Loucy (cell line): ENCODE results near the gene APOO.

ENCODE experiments used
- H2AFZ ChIP-seq: fragments of 200-600 bp; sonication (generic); 2 replicates; pipeline ENCODE4 v1.6.0; 2016; ENCODE audit warnings: antibody characterized with exemption, mild to moderate bottlenecking, low read length, moderate library complexity
- H3F3A ChIP-seq: fragments of 200-600 bp; 2 replicates; pipeline ENCODE4 v1.6.0; 2016; ENCODE audit warnings: antibody characterized with exemption, low read depth, mild to moderate bottlenecking
- H3K27me3 ChIP-seq: fragments of 200-600 bp; sonication (generic); 2 replicates; pipeline ENCODE4 v1.6.1; 2014; ENCODE audit warnings: low read length, mild to moderate bottlenecking; ENCODE audit not compliant: insufficient read depth, poor library complexity, severe bottlenecking
- H3K36me3 ChIP-seq: fragments of 200-600 bp; sonication (generic); 2 replicates; pipeline ENCODE4 v1.6.1; 2016; ENCODE audit warnings: low read length; ENCODE audit not compliant: insufficient read depth
- H3K4me1 ChIP-seq: fragments of 200-600 bp; sonication (generic); 2 replicates; pipeline ENCODE4 v1.5.1; 2014; ENCODE audit warnings: low read length, mild to moderate bottlenecking; ENCODE audit not compliant: insufficient read depth, poor library complexity, severe bottlenecking
- H3K4me2 ChIP-seq: fragments of 200-600 bp; sonication (generic); 2 replicates; pipeline ENCODE4 v1.6.0; 2014; ENCODE audit warnings: antibody characterized with exemption, low read length, low read depth, mild to moderate bottlenecking; ENCODE audit not compliant: poor library complexity, severe bottlenecking
- H3K4me3 ChIP-seq: fragments of 200-600 bp; sonication (generic); 2 replicates; pipeline ENCODE4 v1.5.1; 2014; ENCODE audit warnings: low read length, mild to moderate bottlenecking, mixed read lengths; ENCODE audit not compliant: poor library complexity, severe bottlenecking
- H3K79me2 ChIP-seq: fragments of 200-600 bp; sonication (generic); 2 replicates; pipeline ENCODE4 v1.6.1; 2014; ENCODE audit warnings: low read length; ENCODE audit not compliant: insufficient read depth
- H3K9ac ChIP-seq: fragments of 200-600 bp; sonication (generic); 2 replicates; pipeline ENCODE4 v1.6.0; 2014; ENCODE audit warnings: mild to moderate bottlenecking, low read depth, low read length, moderate library complexity; ENCODE audit not compliant: poor library complexity, severe bottlenecking
- H3K9me2 ChIP-seq: fragments of 200-600 bp; sonication (generic); replicated peaks from 2 replicates; pipeline ENCODE4 v1.6.1; 2016; ENCODE audit warnings: low read depth, low read length, mixed read lengths
- H3K9me3 ChIP-seq: fragments of 200-600 bp; sonication (generic); 2 replicates; pipeline ENCODE4 v1.6.1; 2014; ENCODE audit warnings: mild to moderate bottlenecking, antibody characterized with exemption, low read length, low read depth; ENCODE audit not compliant: insufficient read depth
- H4K20me1 ChIP-seq: fragments of 200-600 bp; sonication (generic); 2 replicates; pipeline ENCODE4 v1.6.0; 2014; ENCODE audit warnings: antibody characterized with exemption, low read length, mild to moderate bottlenecking; ENCODE audit not compliant: insufficient read depth, poor library complexity, severe bottlenecking
- CTCF ChIP-seq: fragments of 200-600 bp; sonication (generic); conservative IDR thresholded peaks from 2 replicates; pipeline ENCODE4 v1.5.1; 2014; ENCODE audit warnings: mild to moderate bottlenecking, antibody characterized with exemption, low read length
- EZH2phosphoT487 ChIP-seq: fragments of 200-600 bp; IDR thresholded peaks from 2 replicates; pipeline ENCODE4 v1.6.1; 2018; ENCODE audit warnings: antibody characterized with exemption, mild to moderate bottlenecking, moderate library complexity, borderline replicate concordance

The APOO gene

GRCh38 chrX:23799469-23800065 lies 108.2 kb downstream of the APOO start:
- no peak overlapping the region for H2AFZ ChIP-seq
- no peaks in the 10 kb centered on the region for H3K4me1 ChIP-seq
- H3K9me2 ChIP-seq, result no peaks in the 10 kb centered on the region
- TF ChIP-seq EZH2phosphoT487 (no peak), CTCF (no peak)
- H3K4me2 ChIP-seq, result no peak overlapping the region
- H3K79me2 ChIP-seq, result no peaks in the 10 kb centered on the region
- no peaks in the 10 kb centered on the region for H3K36me3 ChIP-seq
- no peak overlapping the region for H3K9ac ChIP-seq
- no peaks in the 10 kb centered on the region for H3K27me3 ChIP-seq
- no peaks in the 10 kb centered on the region for H4K20me1 ChIP-seq
- H3F3A ChIP-seq, result no peaks in the 10 kb centered on the region
- no peak overlapping the region for H3K4me3 ChIP-seq
- H3K9me3 ChIP-seq, result no peaks in the 10 kb centered on the region

GRCh38 chrX:23797371-23798128 lies 110.2 kb downstream of the APOO start:
- no peaks in the 10 kb centered on the region for H4K20me1 ChIP-seq
- H3K79me2 ChIP-seq, result no peaks in the 10 kb centered on the region
- no peaks in the 10 kb centered on the region for H3K4me1 ChIP-seq
- H3K36me3 ChIP-seq, result no peaks in the 10 kb centered on the region
- no peak for TF ChIP-seq CTCF
- no peak for TF ChIP-seq EZH2phosphoT487
- no peaks in the 10 kb centered on the region for H3K27me3 ChIP-seq
- no peak overlapping the region for H3K4me3 ChIP-seq
- no peaks in the 10 kb centered on the region for H3F3A ChIP-seq
- no peak overlapping the region for H2AFZ ChIP-seq
- no peak overlapping the region for H3K9ac ChIP-seq
- H3K4me2 ChIP-seq, result no peak overlapping the region
- no peaks in the 10 kb centered on the region for H3K9me3 ChIP-seq
- no peaks in the 10 kb centered on the region for H3K9me2 ChIP-seq

- Histone ChIP-seq H3K27me3 (no peaks in the 10 kb centered on the region), H3K9me2 (no peaks in the 10 kb centered on the region), H3K36me3 (no peaks in the 10 kb centered on the region), H3K9ac (no peak overlapping the region), H3F3A (no peaks in the 10 kb centered on the region), H3K9me3 (no peaks in the 10 kb centered on the region), H3K4me3 (no peak overlapping the region), H3K4me2 (no peak overlapping the region), H3K4me1 (no peaks in the 10 kb centered on the region), H3K79me2 (no peaks in the 10 kb centered on the region), H4K20me1 (no peaks in the 10 kb centered on the region), H2AFZ (no peak overlapping the region)
- TF ChIP-seq EZH2phosphoT487 (no peak), CTCF (no peak)
Measured at GRCh38 chrX:23795221-23795620, 112.5 kb downstream of the APOO start.
